Trophoblast cell (in vitro differentiated cells and primary cell): ENCODE data around the gene SUSD3.

Source experiments
- DNase-seq, 2 donors: peaks; one replicate each; pipeline ENCODE4 v3.0.0-alpha.2; 2016
- H2AFZ ChIP-seq: 2 replicates; pipeline ENCODE4 v1.6.1; 2013; ENCODE audit warnings: low read length, moderate library complexity, mild to moderate bottlenecking; ENCODE audit not compliant: insufficient read depth, poor library complexity
- H2AK5ac ChIP-seq: 2 replicates; pipeline ENCODE4 v1.6.1; 2013; ENCODE audit warnings: mild to moderate bottlenecking, low read length
- H2BK120ac ChIP-seq: 2 replicates; pipeline ENCODE4 v1.6.1; 2013; ENCODE audit warnings: low read length, mild to moderate bottlenecking, moderate library complexity; ENCODE audit not compliant: insufficient read depth, poor library complexity
- H2BK12ac ChIP-seq: 2 replicates; pipeline ENCODE4 v1.6.1; 2013; ENCODE audit warnings: mild to moderate bottlenecking, low read length, moderate library complexity
- H2BK5ac ChIP-seq: 2 replicates; pipeline ENCODE4 v1.6.1; 2013; ENCODE audit warnings: low read length, low read depth, moderate library complexity, mild to moderate bottlenecking; ENCODE audit not compliant: poor library complexity
- H3K14ac ChIP-seq: 2 replicates; pipeline ENCODE4 v1.6.1; 2013; ENCODE audit warnings: mild to moderate bottlenecking, low read length
- H3K18ac ChIP-seq: 2 replicates; pipeline ENCODE4 v1.6.1; 2013; ENCODE audit warnings: mild to moderate bottlenecking, low read length
- H3K23ac ChIP-seq: 2 replicates; pipeline ENCODE4 v1.6.1; 2013; ENCODE audit warnings: low read length
- H3K27ac ChIP-seq: 2 replicates; pipeline ENCODE4 v1.5.1; 2013; ENCODE audit warnings: low read depth, mild to moderate bottlenecking, inconsistent platforms, low read length, moderate library complexity
- H3K27me3 ChIP-seq: 2 replicates; pipeline ENCODE4 v1.6.1; 2013; ENCODE audit warnings: inconsistent platforms, mild to moderate bottlenecking, low read length, moderate library complexity; ENCODE audit not compliant: insufficient read depth
- H3K36me3 ChIP-seq, 2 experiments: 1 replicate in 1 of 2; 2 replicates in 1 of 2; pipeline ENCODE4 v1.6.1; 2013; ENCODE audit warnings: low read length in 2 of 2, mild to moderate bottlenecking in 2 of 2, moderate library complexity in 1 of 2; ENCODE audit not compliant: insufficient read depth in 2 of 2, control insufficient read depth in 1 of 2
- H3K4ac ChIP-seq: 2 replicates; pipeline ENCODE4 v1.6.1; 2013; ENCODE audit warnings: low read depth, mild to moderate bottlenecking, low read length, moderate library complexity
- H3K4me1 ChIP-seq, 2 experiments: 1 replicate in 1 of 2; 2 replicates in 1 of 2; pipeline ENCODE4 v1.6.1; 2013; ENCODE audit warnings: low read length in 2 of 2, mild to moderate bottlenecking in 2 of 2, moderate library complexity in 1 of 2; ENCODE audit not compliant: insufficient read depth in 2 of 2, control insufficient read depth in 1 of 2
- H3K4me2 ChIP-seq: 2 replicates; pipeline ENCODE4 v1.6.1; 2013; ENCODE audit warnings: inconsistent platforms, mild to moderate bottlenecking, low read length, moderate library complexity
- H3K4me3 ChIP-seq: 2 replicates; pipeline ENCODE4 v1.5.1; 2013; ENCODE audit warnings: mild to moderate bottlenecking, low read depth, low read length, inconsistent platforms
- H3K79me1 ChIP-seq: one replicate; pipeline ENCODE4 v1.6.1; 2013; ENCODE audit warnings: low read length
- H3K79me2 ChIP-seq: 2 replicates; pipeline ENCODE4 v1.6.1; 2013; ENCODE audit warnings: low read length, mild to moderate bottlenecking; ENCODE audit not compliant: control insufficient read depth, insufficient read depth, poor library complexity
- H3K9ac ChIP-seq: 2 replicates; pipeline ENCODE4 v1.6.1; 2013; ENCODE audit warnings: mild to moderate bottlenecking, low read length
- H3K9me3 ChIP-seq: 2 replicates; pipeline ENCODE4 v1.6.1; 2013; ENCODE audit warnings: low read depth, mild to moderate bottlenecking, control low read depth, inconsistent platforms, low read length; ENCODE audit not compliant: insufficient read depth
- H4K12ac ChIP-seq: 2 replicates; pipeline ENCODE4 v1.6.1; 2013; ENCODE audit warnings: low read depth, mild to moderate bottlenecking, low read length, moderate library complexity
- H4K8ac ChIP-seq: 2 replicates; pipeline ENCODE4 v1.6.1; 2013; ENCODE audit warnings: low read depth, mild to moderate bottlenecking, low read length, moderate library complexity
- H4K91ac ChIP-seq: one replicate; pipeline ENCODE4 v1.6.1; 2013; ENCODE audit warnings: low read depth, mild to moderate bottlenecking, low read length, moderate library complexity
- WGBS: extraction: QIAGEN DNeasy Blood & Tissue Kit; methylation state at CpG from one replicate; pipeline ENCODE4 v1.1.7; 2013; ENCODE audit warnings: missing lambda C conversion rate; ENCODE audit not compliant: insufficient read length, insufficient coverage; ENCODE audit errors: extremely low coverage; 5-methylcytosine and 5-hydroxymethylcytosine counted together

Gene SUSD3

GRCh38 chr9:93030642-93031628, 27.6 kb upstream of the SUSD3 start:
- Histone ChIP-seq H2BK5ac (no peak overlapping the region), H3K27ac (no peak overlapping the region), H4K12ac (no peak overlapping the region), H3K27me3 (no peaks in the 10 kb centered on the region), H4K91ac (no peak overlapping the region), H2AK5ac (no peak overlapping the region), H4K8ac (no peak overlapping the region), H3K36me3 (no peaks in the 10 kb centered on the region), H2BK12ac (no peak overlapping the region), H3K14ac (no peak overlapping the region), H3K9me3 (peaks cover 1% of the 10 kb centered on the region), H3K4me3 (no peak overlapping the region), H3K4me1 (no peaks in the 10 kb centered on the region), H3K4ac (no peak overlapping the region), H2BK120ac (no peak overlapping the region), H3K18ac (no peak overlapping the region), H3K4me2 (no peak overlapping the region), H2AFZ (no peak overlapping the region), H3K79me1 (no peaks in the 10 kb centered on the region), H3K79me2 (no peaks in the 10 kb centered on the region), H3K9ac (no peak overlapping the region), H3K23ac (no peak overlapping the region)
- no peak for DNase-seq
- 100% methylated on average over 3 of the region's 9 CpGs for WGBS

GRCh38 chr9:93031629-93032430, 26.7 kb upstream of the SUSD3 start:
- no peaks in the 10 kb centered on the region for H3K79me2 ChIP-seq
- no peak overlapping the region for H3K18ac ChIP-seq
- no peak for DNase-seq
- no peak overlapping the region for H3K14ac ChIP-seq
- H2BK5ac ChIP-seq = no peak overlapping the region
- no peak overlapping the region for H3K9ac ChIP-seq
- H3K36me3 ChIP-seq = no peaks in the 10 kb centered on the region
- no peaks in the 10 kb centered on the region for H3K79me1 ChIP-seq
- no peak overlapping the region for H2BK120ac ChIP-seq
- H3K9me3 ChIP-seq = peaks cover 1% of the 10 kb centered on the region
- WGBS = no CpG with 5 or more reads among the region's 10 CpGs
- no peak overlapping the region for H4K8ac ChIP-seq
- H3K27ac ChIP-seq = no peak overlapping the region
- H3K4ac ChIP-seq = no peak overlapping the region
- no peak overlapping the region for H2AK5ac ChIP-seq
- H3K4me1 ChIP-seq = no peaks in the 10 kb centered on the region
- no peak overlapping the region for H2BK12ac ChIP-seq
- H3K4me2 ChIP-seq = no peak overlapping the region
- H3K4me3 ChIP-seq = no peak overlapping the region
- no peaks in the 10 kb centered on the region for H3K27me3 ChIP-seq
- no peak overlapping the region for H4K12ac ChIP-seq
- H3K23ac ChIP-seq = no peak overlapping the region
- H4K91ac ChIP-seq = no peak overlapping the region
- no peak overlapping the region for H2AFZ ChIP-seq

- no peak overlapping the region for H3K4me3 ChIP-seq
- no CpG with 5 or more reads among the region's 12 CpGs for WGBS
- H4K8ac ChIP-seq = no peak overlapping the region
Observed at GRCh38 chr9:93032545-93032944, 26.0 kb upstream of the SUSD3 start.

GRCh38 chr9:93033531-93033930, 25.0 kb upstream of the SUSD3 start:
- no CpG with 5 or more reads among the region's 6 CpGs for WGBS
- no peaks in the 10 kb centered on the region for H3K4me1 ChIP-seq
- H3K9me3 ChIP-seq = peaks cover 1% of the 10 kb centered on the region
- H2AK5ac ChIP-seq = no peak overlapping the region
- H3K4ac ChIP-seq = no peak overlapping the region
- no peak overlapping the region for H2BK120ac ChIP-seq
- no peaks in the 10 kb centered on the region for H3K79me2 ChIP-seq
- no peak overlapping the region for H3K18ac ChIP-seq
- H3K79me1 ChIP-seq = no peaks in the 10 kb centered on the region
- H3K4me3 ChIP-seq = no peak overlapping the region
- H4K91ac ChIP-seq = no peak overlapping the region
- no peak overlapping the region for H2AFZ ChIP-seq
- no peak overlapping the region for H3K23ac ChIP-seq
- no peak overlapping the region for H3K4me2 ChIP-seq
- H3K14ac ChIP-seq = no peak overlapping the region
- DNase-seq = no peak
- H3K27me3 ChIP-seq = no peaks in the 10 kb centered on the region
- H4K12ac ChIP-seq = no peak overlapping the region
- H2BK12ac ChIP-seq = no peak overlapping the region
- no peaks in the 10 kb centered on the region for H3K36me3 ChIP-seq
- no peak overlapping the region for H2BK5ac ChIP-seq
- H3K27ac ChIP-seq = no peak overlapping the region
- H4K8ac ChIP-seq = no peak overlapping the region
- no peak overlapping the region for H3K9ac ChIP-seq

More at GRCh38 chr9:93032545-93032944, 26.0 kb upstream of the SUSD3 start:
- Histone ChIP-seq H2BK12ac (no peak overlapping the region), H3K4ac (no peak overlapping the region), H3K9me3 (peaks cover 1% of the 10 kb centered on the region), H3K79me2 (no peaks in the 10 kb centered on the region), H2BK5ac (no peak overlapping the region), H4K12ac (no peak overlapping the region), H3K79me1 (no peaks in the 10 kb centered on the region), H3K23ac (no peak overlapping the region), H2AFZ (no peak overlapping the region), H3K27me3 (no peaks in the 10 kb centered on the region), H2AK5ac (no peak overlapping the region), H3K14ac (no peak overlapping the region), H3K18ac (no peak overlapping the region), H3K4me2 (no peak overlapping the region), H2BK120ac (no peak overlapping the region), H3K36me3 (no peaks in the 10 kb centered on the region), H3K27ac (no peak overlapping the region), H3K4me1 (no peaks in the 10 kb centered on the region), H4K91ac (no peak overlapping the region), H3K9ac (no peak overlapping the region)
- DNase-seq = no peak
